ENCODE data around the gene FBXL13.
"Not testable (repeated sequence)": the region's sequence is repeated elsewhere in the genome, so short reads cannot be mapped to it uniquely, and the experiment has no call there.

The FBXL13 gene

DNA sequence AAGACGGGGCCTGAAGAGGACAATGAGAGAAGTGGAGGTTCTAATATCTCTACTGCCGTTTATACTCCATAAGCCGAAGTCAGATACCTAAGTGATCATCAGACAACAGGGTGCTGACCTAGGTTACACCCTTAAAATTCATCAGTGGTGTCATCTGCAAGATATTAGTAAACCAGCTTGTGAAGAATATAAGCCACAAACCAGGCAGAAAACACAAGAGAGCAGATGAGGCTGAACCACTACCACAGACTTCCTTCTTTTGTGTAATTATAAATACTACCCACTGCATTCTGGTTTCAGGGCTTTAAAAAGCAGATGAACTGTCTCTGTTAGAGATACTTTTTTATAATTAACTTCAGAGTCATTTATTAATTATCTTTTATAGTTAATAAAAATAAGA, 230.7 kb downstream of the FBXL13 start:
- DNase-seq, result peak in 1 of 5 experiments; percentile 84

DNA sequence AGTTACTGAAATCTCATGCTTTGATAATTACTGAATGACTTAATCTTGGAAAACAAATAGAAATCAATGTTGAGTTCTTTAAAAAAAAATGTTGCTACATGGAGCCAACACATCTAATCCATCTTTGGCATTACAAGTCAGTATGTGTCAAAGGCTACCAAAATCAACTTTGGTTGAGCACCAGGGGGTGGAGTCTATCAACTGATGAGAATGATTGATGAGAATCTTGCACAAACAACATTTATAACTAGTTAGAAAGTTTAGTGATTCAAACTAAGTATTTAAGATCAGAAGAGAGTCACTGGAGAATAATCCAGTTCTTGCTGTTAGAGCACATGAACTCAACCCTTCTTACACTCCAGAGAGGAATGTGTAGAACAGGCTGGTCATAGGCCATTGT, 232.3 kb downstream of the FBXL13 start:
- no peak for DNase-seq

DNA sequence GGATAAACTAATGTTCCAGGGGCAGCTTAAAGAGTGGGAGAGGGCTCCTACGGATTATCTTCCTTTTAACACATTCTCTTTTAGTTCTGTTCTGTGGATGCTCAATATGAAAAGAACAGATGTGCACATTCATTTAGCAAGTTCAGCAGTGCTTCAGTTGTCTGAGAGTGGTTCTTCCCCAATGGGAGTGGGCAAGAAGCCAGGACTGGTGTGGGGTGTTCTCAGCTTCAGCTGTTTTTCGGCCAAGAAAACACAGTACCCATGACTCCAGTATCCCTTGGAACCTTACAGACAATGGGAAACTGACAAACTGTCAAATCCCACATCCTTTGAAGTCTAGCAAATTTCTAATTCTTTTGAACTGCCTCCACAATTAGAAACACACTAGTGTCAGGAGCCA, 233.3 kb downstream of the FBXL13 start:
- no peak for DNase-seq

DNA sequence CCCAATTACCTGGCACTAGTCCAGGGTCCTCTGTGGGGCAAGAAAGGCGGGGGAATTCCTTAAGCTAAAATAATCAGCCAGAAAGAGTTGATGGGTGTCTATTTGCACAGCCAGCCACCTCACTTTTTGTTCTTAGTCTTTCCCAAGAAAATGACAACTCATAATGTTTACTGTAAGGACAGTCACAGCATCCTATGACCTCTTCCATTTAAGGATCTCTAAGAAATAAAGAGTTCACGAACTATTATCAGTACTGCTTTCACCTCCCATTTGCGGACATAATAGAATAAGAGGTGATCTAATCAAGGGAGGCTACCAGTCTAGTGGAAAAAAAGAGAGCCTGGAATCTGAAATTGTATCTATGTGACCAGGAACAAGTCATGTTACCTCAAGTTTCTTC, 234.2 kb downstream of the FBXL13 start:
- DNase-seq, result no peak

DNA sequence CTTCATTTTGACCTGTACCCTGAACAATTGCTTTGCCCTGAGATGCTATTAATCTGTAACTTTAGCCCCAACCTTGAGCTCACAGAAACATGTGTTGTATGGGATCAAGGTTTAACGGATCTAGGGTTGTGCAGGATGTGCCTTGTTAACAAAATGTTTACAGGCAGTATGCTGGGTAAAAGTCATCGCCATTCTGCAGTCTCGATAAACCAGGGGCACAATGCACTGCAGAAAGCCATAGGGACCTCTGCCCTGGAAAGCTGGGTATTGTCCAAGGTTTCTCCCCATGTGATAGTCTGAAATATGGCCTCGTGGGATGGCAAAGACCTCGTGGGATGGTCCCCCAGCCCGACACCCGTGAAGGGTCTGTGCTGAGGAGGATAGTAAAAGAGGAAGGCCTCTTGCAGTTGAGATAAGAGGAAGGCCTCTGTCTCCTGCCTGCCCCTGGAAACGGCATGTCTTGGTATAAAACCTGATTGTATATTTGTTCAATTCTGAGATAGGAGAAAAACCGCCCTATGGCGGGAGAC, 236.0 kb downstream of the FBXL13 start:
- not testable (repeated sequence) for DNase-seq

DNA sequence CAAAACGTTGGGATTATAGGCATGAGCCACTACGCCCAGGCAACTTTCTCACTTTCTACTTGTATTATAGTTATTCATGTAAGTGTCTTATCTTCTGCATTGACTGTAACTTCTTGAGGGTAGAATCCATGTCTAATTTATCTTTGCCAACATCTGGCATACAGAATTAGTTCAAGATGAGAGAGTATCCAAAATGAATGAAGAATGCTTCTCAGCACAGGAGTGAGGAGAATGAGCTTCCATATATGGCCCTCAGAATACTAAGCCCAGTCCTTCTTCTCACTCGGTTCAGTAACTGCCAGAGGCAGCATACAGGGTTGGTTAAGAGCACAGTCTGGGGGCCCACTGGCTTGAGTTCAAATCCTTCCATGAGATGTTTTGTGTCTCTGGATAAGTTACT, 236.8 kb downstream of the FBXL13 start:
- DNase-seq, result no peak

DNA sequence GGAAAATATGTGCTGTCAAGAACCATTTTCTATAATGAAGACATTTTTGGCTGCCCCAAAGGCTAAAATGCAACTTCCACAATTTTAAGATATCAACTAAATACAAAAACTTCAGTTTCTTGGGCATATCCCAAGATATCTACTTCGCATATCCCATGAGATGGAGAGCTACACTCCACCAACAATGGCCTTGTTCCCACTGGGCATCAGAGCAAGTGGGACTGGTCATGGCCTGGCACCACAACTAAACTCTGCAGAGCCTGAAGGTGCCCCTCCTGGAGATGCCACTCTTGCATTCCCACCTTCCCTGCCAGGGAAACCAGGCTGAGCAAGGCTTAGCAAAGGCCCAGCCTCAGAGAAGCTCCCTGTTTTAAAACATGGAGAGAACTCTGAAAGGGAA, 237.6 kb downstream of the FBXL13 start:
- DNase-seq, result no peak

DNA sequence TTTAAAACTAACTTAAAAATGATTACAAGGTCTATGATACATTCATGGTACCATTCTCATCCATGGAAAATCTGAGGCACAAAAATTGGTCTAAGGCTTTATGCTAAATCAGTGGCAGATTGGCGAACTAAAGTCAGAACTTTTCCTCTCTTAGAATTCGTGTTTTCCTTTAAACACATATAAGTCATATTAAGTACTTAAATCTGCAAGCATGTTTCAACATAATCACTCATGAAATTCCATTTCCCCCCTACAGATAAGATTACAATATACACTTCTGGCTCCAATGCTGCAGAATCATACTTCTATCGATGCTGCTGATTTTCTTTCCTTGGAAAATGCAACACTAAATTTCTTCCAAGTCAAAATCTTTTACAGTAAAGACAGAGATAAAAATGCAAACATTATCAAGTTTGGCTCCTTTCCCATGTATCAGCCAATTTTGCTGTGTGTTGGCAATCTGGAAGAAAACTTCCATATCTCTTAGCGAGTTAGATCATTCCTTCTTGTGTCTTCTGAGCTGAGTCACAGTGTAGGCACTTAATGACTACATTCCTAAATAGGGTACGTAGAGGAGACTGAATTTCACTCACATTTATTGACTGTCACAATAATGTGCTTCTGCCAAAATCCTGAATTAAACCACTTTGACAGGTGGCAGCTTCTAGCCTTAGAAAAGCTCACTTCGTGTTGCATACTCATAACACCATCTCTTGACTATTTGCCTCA, 238.2 kb downstream of the FBXL13 start:
- no peak for DNase-seq

DNA sequence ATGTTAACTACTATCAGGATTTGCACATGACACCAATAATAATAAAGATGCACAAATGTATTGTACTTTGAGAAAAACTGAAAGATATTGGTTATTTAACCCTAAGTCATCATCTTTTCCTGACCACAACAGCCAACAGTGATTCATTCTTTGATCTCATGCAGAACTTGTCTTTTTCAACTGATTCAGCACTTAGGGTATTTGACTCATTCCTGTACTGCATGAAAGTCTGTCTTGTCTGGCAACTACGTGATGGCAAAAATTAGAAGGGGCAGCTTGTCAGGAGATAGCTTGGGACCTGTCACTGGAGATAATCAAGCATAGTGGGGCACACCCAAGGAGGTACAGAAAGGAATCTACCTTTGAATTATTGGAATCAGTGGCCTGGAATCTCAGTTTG, 239.6 kb downstream of the FBXL13 start:
- DNase-seq, result peak in 1 of 5 experiments; percentile 92

DNA sequence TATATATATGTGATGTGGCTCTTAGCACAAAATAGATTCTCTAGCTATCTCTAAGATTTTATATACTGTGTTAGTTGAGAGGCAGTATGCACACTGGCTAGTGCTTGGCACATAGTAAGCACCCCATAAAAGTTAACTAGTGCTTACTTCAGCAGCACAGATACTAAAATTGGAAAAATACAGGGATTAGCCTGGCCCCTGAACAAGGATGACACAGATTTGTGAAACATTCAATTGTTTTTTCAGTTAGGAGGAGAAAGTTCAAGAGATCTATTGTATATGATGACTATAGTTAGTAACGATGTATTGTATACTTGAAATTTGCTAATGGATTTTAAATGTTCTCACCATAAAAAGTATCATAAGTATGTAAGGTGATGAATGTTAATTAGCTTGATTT, 240.1 kb downstream of the FBXL13 start:
- DNase-seq, result no peak

DNA sequence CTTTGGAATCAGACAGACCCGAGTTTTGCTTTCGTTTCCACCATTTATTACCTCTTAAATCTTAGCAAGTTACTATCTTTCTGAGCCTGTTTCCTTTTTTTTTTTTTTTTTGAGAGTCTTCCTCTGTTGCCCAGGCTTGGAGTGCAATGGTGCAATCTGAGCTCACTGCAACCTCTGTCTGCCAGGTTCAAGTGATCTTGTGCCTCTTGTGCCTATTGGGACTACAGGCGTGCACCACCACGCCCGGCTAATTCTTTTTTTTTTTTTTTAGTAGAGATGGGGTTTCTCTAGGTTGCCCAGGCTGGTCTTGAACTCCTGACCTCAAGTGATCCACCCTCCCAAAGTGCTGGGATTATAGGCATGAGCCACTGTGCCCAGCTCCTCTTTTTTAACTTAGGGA, 241.3 kb downstream of the FBXL13 start:
- no peak for DNase-seq

DNA sequence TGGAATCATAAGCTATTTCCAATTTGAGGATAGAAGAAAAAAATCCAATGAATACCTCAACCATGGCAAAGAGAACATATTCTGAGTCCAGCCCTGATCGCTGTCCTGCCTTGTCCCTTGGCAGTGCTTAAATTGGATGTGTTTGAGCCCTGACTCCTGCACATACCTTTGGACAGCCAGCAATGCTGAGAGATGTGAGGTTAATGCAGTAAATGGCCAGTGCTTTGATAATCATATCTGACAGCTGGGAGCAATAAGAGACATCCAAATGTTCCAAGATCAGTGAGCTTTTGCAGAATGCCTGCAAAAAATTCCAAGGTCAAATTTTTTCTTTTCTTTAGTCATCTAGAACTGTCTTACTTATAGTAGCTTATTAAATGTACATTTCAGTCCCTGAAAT, 241.9 kb downstream of the FBXL13 start:
- no peak for DNase-seq

DNA sequence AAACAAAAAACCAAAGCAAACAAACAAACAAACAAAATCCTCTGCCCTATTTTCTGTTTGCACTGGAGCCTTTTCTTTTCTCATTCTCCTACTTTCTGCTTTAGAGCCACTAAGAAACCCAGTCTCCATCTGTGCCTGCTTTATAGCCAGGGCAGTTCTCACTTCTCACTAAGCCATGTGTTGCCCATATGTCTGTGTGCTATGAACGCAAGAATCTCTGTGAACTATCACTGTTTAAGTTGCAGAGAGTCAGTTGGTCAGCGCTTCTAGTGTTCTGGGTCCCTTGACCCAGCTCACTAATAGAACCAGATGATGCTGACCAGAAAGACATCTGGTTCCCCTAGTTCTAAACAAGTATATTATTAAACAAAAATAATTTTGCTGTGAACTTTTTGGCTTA, 244.4 kb downstream of the FBXL13 start:
- DNase-seq, result no peak

DNA sequence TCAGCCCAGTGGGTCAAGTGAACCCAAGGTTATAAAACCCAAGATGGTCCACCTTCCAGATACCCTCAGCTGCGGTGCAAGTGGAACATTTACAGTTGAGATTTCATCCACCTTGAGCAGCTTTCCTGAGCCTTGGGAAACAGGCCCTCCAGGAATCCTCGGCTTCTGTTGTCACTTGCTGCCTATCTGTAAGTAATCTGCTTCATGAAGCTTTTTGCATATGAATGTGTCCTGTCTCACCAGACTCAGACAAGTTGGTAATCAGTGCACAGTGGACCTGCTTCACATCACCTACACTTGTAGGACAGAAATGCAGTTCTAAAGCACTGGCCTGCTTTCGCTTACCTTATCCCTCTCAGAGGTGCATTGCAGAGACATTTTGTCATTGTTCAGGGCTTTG, 245.5 kb downstream of the FBXL13 start:
- no peak for DNase-seq

DNA sequence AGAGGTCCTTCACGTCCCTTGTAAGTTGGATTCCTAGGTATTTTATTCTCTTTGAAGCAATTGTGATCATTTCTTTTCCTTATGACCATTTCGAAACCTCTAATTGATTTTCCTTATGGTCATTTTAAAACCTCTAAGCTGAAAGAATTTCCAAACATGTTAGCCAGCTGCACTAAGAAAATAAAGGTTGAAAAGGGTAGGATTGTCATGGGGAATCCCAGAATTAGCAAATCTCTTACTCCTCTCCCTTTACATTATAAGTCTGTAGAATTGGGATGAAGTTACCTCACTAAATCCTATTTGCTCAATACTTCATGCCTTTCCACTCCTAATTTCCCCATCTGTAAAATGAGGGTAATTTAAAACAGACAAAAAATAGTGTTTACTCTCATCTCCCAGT, 246.3 kb downstream of the FBXL13 start:
- DNase-seq, result no peak

DNA sequence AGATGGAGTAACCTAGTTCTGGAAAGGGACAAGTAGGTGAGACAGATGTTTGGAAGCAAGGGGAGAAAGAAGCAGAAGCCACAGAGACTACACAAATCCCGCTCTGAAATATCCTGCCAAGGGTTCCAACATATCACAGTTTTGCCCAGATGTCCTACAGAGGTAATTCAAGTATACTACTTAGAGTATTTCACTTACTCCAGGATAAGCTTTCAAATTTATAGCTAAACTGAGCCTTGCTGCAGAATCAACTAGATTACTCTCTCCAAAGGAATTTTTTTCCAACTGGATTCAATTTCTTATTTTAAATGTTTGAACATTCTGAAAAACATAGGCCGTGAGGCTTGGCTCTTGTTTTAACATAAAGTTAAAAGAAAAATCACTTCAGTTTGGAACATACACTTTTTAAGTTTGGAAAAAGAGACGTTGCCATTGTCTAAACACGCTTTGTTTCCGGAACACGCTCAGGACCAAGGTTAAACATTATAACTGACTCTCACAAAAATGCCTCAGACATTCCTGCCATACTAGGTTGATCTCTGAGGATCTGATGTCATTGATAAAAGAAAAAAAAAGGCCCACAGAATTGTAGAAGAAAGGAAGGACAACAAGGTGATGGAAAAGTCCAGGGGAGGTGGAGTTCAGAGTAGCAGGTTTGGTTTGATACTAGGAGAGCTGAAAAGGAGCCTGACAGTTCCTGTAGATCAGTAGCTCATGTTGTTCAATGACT, 251.0 kb downstream of the FBXL13 start:
- DNase-seq, result no peak

DNA sequence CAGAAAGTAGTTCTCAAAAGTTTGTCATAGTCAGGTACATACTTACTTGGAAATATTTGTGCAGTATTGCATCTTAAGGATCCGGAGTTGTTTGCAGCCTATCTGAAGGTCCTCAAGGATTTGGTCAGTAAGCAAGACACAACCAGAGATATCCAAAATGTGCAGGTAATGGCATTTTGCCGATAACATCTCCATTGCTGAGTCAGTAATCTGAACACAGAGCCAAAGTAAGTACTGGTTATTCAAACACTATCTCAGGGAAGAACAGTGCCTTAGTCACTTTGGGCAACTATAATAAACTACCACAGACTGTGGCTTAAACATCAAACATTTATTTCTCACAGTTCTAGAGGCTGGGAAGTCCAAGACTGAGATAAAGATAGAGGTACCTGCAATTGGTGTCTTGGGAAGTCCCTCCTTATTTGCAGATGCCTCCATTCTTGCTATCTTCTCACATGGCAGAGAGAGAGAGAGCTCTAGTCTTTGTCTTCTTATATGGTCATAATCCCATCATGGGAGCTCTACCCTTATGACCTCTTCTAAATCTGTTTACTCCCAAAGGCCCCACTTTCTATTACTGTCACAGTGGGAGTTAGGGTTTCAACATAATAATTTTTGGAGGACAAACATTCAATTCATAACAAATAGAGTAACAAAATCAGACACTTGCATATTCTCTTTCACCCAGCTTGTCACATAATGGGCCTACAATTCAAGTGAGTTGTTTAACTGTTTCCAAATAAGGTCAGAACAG, 252.4 kb downstream of the FBXL13 start:
- no peak for DNase-seq

DNA sequence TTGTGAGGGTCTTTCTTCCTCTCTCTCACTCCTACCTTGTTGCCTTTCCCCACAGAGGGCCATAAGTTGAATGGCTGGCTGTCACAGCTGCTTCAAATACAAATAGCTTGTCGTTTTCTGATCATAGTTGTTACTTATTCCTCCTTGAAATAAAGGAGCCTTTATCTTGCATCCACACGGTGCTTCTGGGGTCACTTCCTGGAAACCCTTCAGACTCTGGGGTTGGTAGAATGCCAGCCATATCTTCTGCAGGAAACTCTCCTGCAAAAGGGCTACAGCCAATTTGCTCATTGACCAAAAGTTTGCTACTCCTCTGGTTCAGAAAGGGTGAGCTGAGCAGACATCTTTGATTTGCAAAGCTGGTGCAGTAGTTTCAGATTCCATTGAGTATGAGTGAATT, 255.4 kb downstream of the FBXL13 start:
- no peak for DNase-seq

DNA sequence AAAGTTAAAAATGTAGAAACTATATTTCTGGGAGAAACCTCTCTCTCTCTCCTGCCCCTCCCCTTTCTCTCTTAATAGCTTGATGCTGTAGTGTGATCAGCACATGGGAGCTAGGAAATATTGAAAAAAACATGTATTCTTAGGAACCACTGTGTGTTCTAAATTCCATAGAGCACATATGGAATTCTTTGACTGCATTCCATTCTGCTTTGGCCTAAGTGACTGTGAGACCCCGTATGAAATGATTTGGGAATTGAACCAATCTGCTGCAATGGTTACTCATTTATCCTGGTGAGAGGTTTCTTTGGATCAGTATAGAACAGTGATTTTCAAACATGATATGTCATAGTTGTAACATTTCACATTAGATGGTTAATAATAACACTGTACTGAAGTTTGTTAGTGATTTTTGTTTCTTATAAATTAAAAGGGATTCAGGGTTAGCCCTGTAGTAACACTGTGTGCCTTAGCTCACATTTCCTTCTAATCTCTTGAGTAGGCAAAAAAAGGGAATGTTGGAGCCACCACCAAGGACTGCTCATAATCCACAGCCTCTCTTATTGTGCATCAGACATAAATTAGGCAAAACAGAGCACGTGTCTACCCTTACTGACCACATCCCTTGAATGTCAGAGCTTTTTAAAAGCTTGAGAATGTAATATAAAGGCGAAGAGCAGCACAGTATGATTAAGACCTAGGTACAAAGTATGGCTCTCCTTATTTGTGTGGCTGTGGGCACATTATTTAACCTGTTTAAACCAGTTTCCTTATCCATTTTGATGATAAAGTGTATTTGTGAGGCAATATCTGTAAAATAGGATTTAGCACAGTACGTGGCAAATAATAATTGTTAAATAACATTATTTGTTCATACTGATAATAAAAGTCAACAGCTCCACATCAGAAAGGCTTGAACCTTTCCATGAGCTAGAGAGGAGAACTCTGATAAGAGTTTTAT, 256.7 kb downstream of the FBXL13 start:
- DNase-seq, result no peak

DNA sequence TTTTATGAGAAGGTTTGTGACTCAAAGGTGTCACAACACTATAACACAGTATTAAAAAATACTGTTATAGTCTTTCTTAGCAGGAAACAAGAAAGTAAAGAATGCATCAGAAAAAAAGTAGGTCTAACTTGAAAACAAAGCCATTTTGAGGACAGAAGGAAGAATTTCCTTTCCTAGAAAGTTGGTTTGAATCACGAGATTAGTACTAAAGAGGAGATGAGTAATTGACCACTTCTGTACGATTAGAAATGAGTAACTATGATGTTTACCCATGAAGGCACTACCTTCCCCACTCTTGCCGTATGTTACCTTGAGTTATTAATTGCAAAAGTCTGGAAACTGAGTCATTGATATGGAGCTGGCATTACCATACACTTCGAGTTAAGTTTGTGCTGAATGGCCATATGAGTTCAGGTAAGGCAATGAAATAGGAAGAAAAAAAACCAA, 260.5 kb downstream of the FBXL13 start:
- peak in 1 of 5 experiments; percentile 36 for DNase-seq

DNA sequence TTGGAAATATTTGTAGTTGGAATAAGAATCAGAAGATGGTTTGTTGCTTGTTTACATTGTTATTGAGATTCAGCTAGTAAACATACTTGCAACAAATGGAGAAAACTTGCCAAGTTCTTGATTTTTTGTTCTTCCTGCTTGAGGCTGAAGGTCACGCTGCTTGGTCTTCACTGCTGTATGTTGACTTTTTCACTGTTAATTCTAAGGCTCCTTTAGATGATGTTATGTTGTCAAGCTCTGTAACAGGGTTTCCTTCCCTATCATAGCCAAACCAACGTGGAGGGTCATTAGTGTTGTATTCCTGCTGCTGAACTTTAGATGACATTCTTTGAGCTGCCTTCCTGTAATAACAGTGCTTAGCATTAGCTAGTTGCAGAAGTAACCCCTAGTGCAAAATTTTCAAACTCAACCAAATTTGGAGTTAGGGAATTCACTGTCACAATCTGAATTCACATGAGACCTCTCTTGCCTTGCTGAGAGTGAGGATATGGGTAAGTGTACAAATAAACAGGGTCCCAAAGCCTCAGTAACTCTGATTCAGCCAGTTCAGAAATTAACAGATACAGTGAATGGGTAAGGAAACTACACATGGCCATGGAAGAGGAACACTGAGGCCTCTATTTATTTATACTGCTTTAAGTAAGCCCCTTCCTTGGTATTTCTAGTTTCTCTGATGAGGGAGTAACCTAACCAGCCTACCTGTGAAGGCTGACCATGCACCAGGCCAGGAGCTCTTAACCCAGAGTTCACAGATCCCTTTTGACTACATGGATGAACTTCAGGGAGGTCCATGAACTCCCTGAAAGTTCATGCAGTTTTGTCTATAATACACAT, 261.2 kb downstream of the FBXL13 start:
- DNase-seq, result no peak
